22Rv1 (cell line): ENCODE results near the gene SPSB3.

Experiments
- CTCF ChIP-seq: fragments of 450-650 bp; IDR thresholded peaks from 2 replicates; pipeline ENCODE4 v1.5.1; 2017; ENCODE audit warnings: mild to moderate bottlenecking
- ZFX ChIP-seq: fragments of 450-650 bp; IDR thresholded peaks from 2 replicates; pipeline ENCODE4 v1.6.1; 2017; ENCODE audit warnings: antibody characterized with exemption, borderline replicate concordance

GRCh38 chr16:1758923-1759322, 23.4 kb downstream of the SPSB3 start:
- TF ChIP-seq CTCF, result no peak
- TF ChIP-seq ZFX, result no peak
